MCF 10A (cell line): Measurements from ENCODE around the gene RGS14. TPM values are rescaled to one million over a fixed set of nuclear protein-coding genes. Genes with fewer than 3 reads are reported as not detected.

Experiments
- BruUV-seq: library from RNA; stranded (reverse); fragments of 400-500 nt; replicated peaks from 2 replicates; lab custom pipeline; 2021; lab: Mats Ljungman, UMichigan
- CTCF ChIA-PET: fragments of 300-600 bp; sonication (Branson Sonifier 250); formaldehyde crosslinking; extraction: SDS; loops from one replicate; lab custom pipeline; 2021; ENCODE audit warnings: antibody characterized with exemption, inconsistent platforms; lab: Yijun Ruan, JAX
- POLR2A ChIA-PET: fragments of 300-600, 350-650 bp; sonication (Branson Sonifier 250); formaldehyde crosslinking; extraction: SDS; loops from one replicate; lab custom pipeline; 2020; ENCODE audit warnings: antibody characterized with exemption, inconsistent platforms; lab: Yijun Ruan, JAX
- DNase-seq: peaks from one replicate; pipeline ENCODE4 v3.0.0-alpha.2; 2018; ENCODE audit not compliant: unreplicated experiment
- H3K27ac Mint-ChIP-seq: one replicate; pipeline ENCODE4 v1.8.0; 2022; ENCODE audit warnings: mild to moderate bottlenecking, low read depth, mixed read lengths; ENCODE audit not compliant: unreplicated experiment
- H3K27me3 Mint-ChIP-seq: one replicate; pipeline ENCODE4 v1.8.0; 2022; ENCODE audit warnings: mixed read lengths; ENCODE audit not compliant: insufficient read depth, unreplicated experiment
- H3K36me3 Mint-ChIP-seq: one replicate; pipeline ENCODE4 v1.8.0; 2022; ENCODE audit warnings: mild to moderate bottlenecking, moderate library complexity, mixed read lengths; ENCODE audit not compliant: insufficient read depth, unreplicated experiment
- H3K4me1 Mint-ChIP-seq: one replicate; pipeline ENCODE4 v1.8.0; 2022; ENCODE audit warnings: mixed read lengths; ENCODE audit not compliant: insufficient read depth, unreplicated experiment
- H3K4me3 Mint-ChIP-seq: one replicate; pipeline ENCODE4 v1.8.0; 2022; ENCODE audit warnings: mild to moderate bottlenecking, moderate library complexity, mixed read lengths; ENCODE audit not compliant: unreplicated experiment
- H3K9me3 Mint-ChIP-seq: one replicate; pipeline ENCODE4 v1.8.0; 2022; ENCODE audit warnings: mixed read lengths; ENCODE audit not compliant: unreplicated experiment
- intact Hi-C: fragments of 100-400 bp; cut with micrococcal nuclease; formaldehyde crosslinking; loops from 2 replicates; pipeline ENCODE4 v1.14.1; 2022
- total RNA-seq: library from RNA; stranded (reverse); gene quantifications from 2 replicates; pipeline ENCODE4 v1.2.3, GENCODE V29; 2022
- TF ChIP-seq, protein P1 (sequence below): fragments of 200-600 bp; IDR thresholded peaks from one replicate; pipeline ENCODE4 v1.8.0; 2022; ENCODE audit warnings: antibody characterized with exemption, mild to moderate bottlenecking; ENCODE audit not compliant: unreplicated experiment

RGS14 gene
- total RNA-seq, 1 experiment from 2014 or later, result 7.8 TPM

DNA sequence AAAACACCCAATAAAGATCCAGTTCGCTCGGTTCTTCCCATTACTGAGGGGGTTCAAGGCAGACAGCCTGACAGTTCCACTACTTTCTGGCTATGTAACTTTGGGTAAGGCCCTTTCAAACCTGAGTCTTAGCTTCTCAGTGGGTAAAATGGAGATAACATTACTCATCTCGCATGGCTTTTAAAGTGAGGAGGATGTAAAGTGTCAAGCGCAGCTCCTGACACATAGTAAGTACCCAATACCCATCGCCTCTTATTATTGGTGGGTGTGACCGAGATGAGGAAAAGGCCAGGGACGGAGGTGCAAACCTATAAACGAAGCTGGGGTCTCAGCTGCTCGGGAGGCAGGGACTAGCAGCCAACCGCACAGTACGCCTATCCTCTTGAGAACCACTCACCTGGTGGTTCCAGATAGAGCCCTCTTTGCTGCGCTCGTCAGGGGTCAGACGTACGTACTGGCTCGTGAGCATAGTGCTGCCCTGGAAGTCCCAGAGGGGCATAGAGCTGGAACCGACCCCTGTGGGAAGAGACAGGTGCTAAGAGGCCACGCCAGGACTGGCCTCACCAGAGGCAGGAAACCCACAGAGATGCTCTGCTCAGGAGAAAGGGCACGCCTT is 6.8 kb upstream of the RGS14 start:
- intact Hi-C loops, result no loop called here
- peaks cover 19% of the 10 kb centered on the region for H3K36me3 Mint-ChIP-seq

DNA sequence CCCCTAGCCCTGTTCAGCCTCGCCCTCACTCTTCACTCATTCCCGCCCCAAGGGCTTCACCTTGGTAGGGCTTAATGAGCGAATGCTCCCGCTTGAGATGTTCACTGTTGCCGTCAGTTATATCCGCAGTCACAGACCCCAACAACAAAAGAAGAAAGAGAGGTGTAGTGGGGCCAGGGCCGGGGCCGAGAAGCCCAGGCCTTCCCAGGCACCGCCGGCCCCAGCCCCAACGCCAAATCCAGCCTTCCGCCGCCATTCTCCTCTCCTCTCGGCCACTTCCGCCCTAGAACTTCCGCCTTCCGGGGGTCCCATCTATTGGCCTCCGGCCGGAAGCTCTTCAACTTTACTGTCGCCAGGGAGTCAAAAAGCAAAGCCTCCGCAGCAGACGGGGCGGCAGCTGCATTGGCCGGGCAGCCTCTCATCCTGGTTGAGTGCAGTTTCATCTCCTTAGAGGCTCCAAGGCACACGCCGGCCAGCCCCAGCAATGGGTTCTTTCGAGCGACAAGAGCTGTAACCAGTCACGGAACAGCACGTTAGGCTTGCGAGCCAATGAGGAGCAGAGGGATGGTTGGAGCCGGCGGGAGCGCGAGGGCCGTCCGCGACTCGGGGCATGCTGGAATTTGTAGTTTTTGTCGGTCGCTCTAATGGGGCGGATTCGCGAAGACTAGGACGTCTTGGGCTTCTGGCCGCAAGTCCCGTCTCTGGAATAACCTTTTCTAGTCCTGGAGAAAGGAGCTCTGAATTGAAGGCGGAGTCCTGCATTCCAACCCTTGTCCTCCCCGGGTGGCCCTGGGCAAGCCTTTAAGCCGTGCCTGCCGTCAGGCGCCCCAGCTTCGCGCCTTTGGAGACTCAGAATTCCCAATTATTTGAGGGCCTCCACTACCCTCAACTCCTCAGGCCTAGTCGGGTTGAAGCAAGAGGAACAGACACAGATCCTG is 6.1 kb upstream of the RGS14 start, which contains the start of gene LMAN2:
Gene LMAN2, minus strand, starts transcription at position 277 of the 938 bp plus-strand sequence. Its CDS starts 21 bp downstream, at position 256.
- Mint-ChIP-seq H3K9me3 (no peaks in the 10 kb centered on the region), H3K4me1 (peaks cover 24% of the 10 kb centered on the region), H3K4me3 (peak within 1 kb of the TSS; percentile 93), H3K27me3 (no peaks in the 10 kb centered on the region), H3K36me3 (peaks cover 12% of the 10 kb centered on the region), H3K27ac (peak within 1 kb of the TSS; percentile 98)
- TF ChIP-seq, protein P1, sequence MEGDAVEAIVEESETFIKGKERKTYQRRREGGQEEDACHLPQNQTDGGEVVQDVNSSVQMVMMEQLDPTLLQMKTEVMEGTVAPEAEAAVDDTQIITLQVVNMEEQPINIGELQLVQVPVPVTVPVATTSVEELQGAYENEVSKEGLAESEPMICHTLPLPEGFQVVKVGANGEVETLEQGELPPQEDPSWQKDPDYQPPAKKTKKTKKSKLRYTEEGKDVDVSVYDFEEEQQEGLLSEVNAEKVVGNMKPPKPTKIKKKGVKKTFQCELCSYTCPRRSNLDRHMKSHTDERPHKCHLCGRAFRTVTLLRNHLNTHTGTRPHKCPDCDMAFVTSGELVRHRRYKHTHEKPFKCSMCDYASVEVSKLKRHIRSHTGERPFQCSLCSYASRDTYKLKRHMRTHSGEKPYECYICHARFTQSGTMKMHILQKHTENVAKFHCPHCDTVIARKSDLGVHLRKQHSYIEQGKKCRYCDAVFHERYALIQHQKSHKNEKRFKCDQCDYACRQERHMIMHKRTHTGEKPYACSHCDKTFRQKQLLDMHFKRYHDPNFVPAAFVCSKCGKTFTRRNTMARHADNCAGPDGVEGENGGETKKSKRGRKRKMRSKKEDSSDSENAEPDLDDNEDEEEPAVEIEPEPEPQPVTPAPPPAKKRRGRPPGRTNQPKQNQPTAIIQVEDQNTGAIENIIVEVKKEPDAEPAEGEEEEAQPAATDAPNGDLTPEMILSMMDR, result no peak
- ChIA-PET CTCF (interaction anchor here (0.7 to 5.2 kb wide), 12 partner anchors 10 to 51 kb away, joined by 3 to 44 read pairs (median 8); no protein-coding TSS in a partner anchor), POLR2A (interaction anchor here (0.6 to 4.1 kb wide), 36 partner anchors 9 to 1278 kb away, joined by 3 to 58 read pairs (median 4); partner anchors contain the start of genes DDX41, GRK6, NHP2 and PRELID1)
- BruUV-seq, result TSS peak; percentile 85
- DNase-seq, result peak; percentile 99
- intact Hi-C loops, result no loop called here

More for the DNA sequence above, 6.8 kb upstream of the RGS14 start:
- ChIA-PET POLR2A (interaction anchor here (0.6 to 4.1 kb wide), 27 partner anchors 10 to 1279 kb away, joined by 3 to 58 read pairs (median 4); partner anchors contain the start of genes DDX41, GRK6, PDLIM7 and PRELID1), CTCF (interaction anchor here (0.6 to 5.2 kb wide), 11 partner anchors 11 to 52 kb away, joined by 3 to 44 read pairs (median 9); no protein-coding TSS in a partner anchor)
- TF ChIP-seq, protein P1, result no peak
- H3K9me3 Mint-ChIP-seq, result no peaks in the 10 kb centered on the region
- BruUV-seq, result TSS peak; percentile 44
- H3K27me3 Mint-ChIP-seq, result no peaks in the 10 kb centered on the region
- peak overlapping the region; percentile 93 for H3K4me3 Mint-ChIP-seq
- no peak for DNase-seq
- peaks cover 27% of the 10 kb centered on the region for H3K4me1 Mint-ChIP-seq
- peak overlapping the region; percentile 98 for H3K27ac Mint-ChIP-seq

DNA sequence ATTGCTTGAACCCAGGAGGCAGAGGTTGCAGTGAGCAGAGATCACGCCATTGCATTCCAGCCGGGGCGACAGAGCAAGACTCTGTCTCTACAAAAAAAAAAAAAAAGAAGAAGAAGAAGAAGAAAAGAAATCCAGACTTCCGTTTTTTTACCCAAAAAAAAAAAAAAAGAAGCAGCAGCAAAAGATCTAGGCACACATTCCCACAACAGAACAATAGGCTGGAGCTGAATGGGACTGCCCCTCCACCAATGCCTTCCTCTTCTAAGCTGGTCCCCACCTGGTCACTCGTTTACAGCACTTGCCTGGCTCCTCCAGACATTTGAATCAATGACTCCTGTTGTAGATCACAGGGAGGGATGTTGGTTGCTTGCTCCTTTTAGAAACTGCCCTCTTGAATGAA is 4.6 kb upstream of the RGS14 start:
- peaks cover 24% of the 10 kb centered on the region for H3K4me1 Mint-ChIP-seq
- ChIA-PET CTCF (interaction anchor here (1.2 to 5.2 kb wide), 5 partner anchors 18 to 50 kb away, joined by 4 to 44 read pairs (median 22); no protein-coding TSS in a partner anchor), POLR2A (interaction anchor here (2.0 to 4.1 kb wide), 5 partner anchors 8 to 52 kb away, joined by 15 to 58 read pairs (median 29); partner anchors contain the start of genes PRELID1 and RAB24)
- TF ChIP-seq, protein P1, result no peak
- H3K9me3 Mint-ChIP-seq, result no peaks in the 10 kb centered on the region
- no peak overlapping the region for H3K27ac Mint-ChIP-seq
- no peaks in the 10 kb centered on the region for H3K36me3 Mint-ChIP-seq
- BruUV-seq, result no TSS peak
- no peak for DNase-seq
- peak overlapping the region; percentile 10 for H3K4me3 Mint-ChIP-seq
- intact Hi-C loops, result no loop called here
- H3K27me3 Mint-ChIP-seq, result no peaks in the 10 kb centered on the region
